AG09319 (cell line): ENCODE data around the gene PRR32.
"Not testable (repeated sequence)": the region's sequence is repeated elsewhere in the genome, so short reads cannot be mapped to it uniquely, and the experiment has no call there.

Experiments
- DNase-seq: peaks from one replicate; pipeline ENCODE4 v3.0.0-alpha.2; 2010; ENCODE audit warnings: low read depth; ENCODE audit errors: extremely low read depth
- CTCF ChIP-seq: IDR thresholded peaks from 2 replicates; pipeline ENCODE4 v1.5.1; 2011; ENCODE audit warnings: low read depth, mild to moderate bottlenecking, inconsistent platforms, low read length, moderate library complexity

Gene PRR32

GRCh38 chrX:126819429-126819828 lies at the start of gene PRR32:
Gene PRR32, plus strand, starts transcription at chrX:126819729. Its CDS starts 115 bp downstream, at chrX:126819844.
- TF ChIP-seq CTCF = no peak
- DNase-seq = no peak

- no peak; the same call in 1 of the 2 replicates for TF ChIP-seq CTCF
- no peak for DNase-seq
Observed at GRCh38 chrX:126770179-126770578, 49.4 kb upstream of the PRR32 start.

- no peak for DNase-seq
- no peak for TF ChIP-seq CTCF
Observed at GRCh38 chrX:126785539-126785938, 34.0 kb upstream of the PRR32 start.

- no peak for DNase-seq
- no peak for TF ChIP-seq CTCF
Observed at GRCh38 chrX:126799059-126799458, 20.5 kb upstream of the PRR32 start.

GRCh38 chrX:126806784-126807183 lies 12.7 kb upstream of the PRR32 start:
- not testable (repeated sequence) for DNase-seq

- TF ChIP-seq CTCF = no peak
- no peak for DNase-seq
Observed at GRCh38 chrX:126815806-126816205, 3.7 kb upstream of the PRR32 start.

GRCh38 chrX:126820700-126821420 lies 1.3 kb downstream of the PRR32 start:
- TF ChIP-seq CTCF = no peak

More at GRCh38 chrX:126820700-126821420, 1.3 kb downstream of the PRR32 start:
- no peak for DNase-seq
